Mucosa of stomach (tissue), 1 donor: ENCODE measurements around the gene PEAK1.

ENCODE experiments used
- H3K27me3 ChIP-seq: one replicate; pipeline ENCODE4 v1.7.0; 2013; ENCODE audit warnings: mild to moderate bottlenecking, low read length; ENCODE audit not compliant: control insufficient read depth, insufficient read depth
- H3K36me3 ChIP-seq: one replicate; pipeline ENCODE4 v1.7.0; 2013; ENCODE audit warnings: low read length; ENCODE audit not compliant: control insufficient read depth, insufficient read depth
- H3K4me1 ChIP-seq: one replicate; pipeline ENCODE4 v1.7.0; 2013; ENCODE audit warnings: mild to moderate bottlenecking, low read length; ENCODE audit not compliant: control insufficient read depth, insufficient read depth
- H3K4me3 ChIP-seq: one replicate; pipeline ENCODE4 v1.7.0; 2013; ENCODE audit warnings: low read length
- H3K9ac ChIP-seq: one replicate; pipeline ENCODE4 v1.7.0; 2013; ENCODE audit warnings: mild to moderate bottlenecking, low read length, moderate library complexity
- H3K9me3 ChIP-seq: one replicate; pipeline ENCODE4 v1.7.0; 2013; ENCODE audit warnings: mild to moderate bottlenecking, low read length, moderate library complexity; ENCODE audit not compliant: control insufficient read depth
- donor health status: Pancreatic carcinoma.

Gene PEAK1

GRCh38 chr15:77346245-77347036 is 73.5 kb downstream of the PEAK1 start:
- Histone ChIP-seq H3K36me3 (no peaks in the 10 kb centered on the region), H3K4me1 (no peaks in the 10 kb centered on the region), H3K9me3 (no peaks in the 10 kb centered on the region), H3K4me3 (no peak overlapping the region), H3K27me3 (no peaks in the 10 kb centered on the region), H3K9ac (no peak overlapping the region)

GRCh38 chr15:77342807-77343206 is 77.1 kb downstream of the PEAK1 start:
- no peaks in the 10 kb centered on the region for H3K27me3 ChIP-seq
- no peaks in the 10 kb centered on the region for H3K9me3 ChIP-seq
- no peak overlapping the region for H3K4me3 ChIP-seq
- no peaks in the 10 kb centered on the region for H3K4me1 ChIP-seq
- H3K36me3 ChIP-seq = no peaks in the 10 kb centered on the region
- H3K9ac ChIP-seq = no peak overlapping the region

- Histone ChIP-seq H3K36me3 (no peaks in the 10 kb centered on the region), H3K4me1 (no peaks in the 10 kb centered on the region), H3K27me3 (no peaks in the 10 kb centered on the region), H3K9ac (no peak overlapping the region), H3K9me3 (no peaks in the 10 kb centered on the region), H3K4me3 (no peak overlapping the region)
These were observed 79.7 kb downstream of the PEAK1 start for GRCh38 chr15:77340245-77340644.

GRCh38 chr15:77336006-77336405 is 83.9 kb downstream of the PEAK1 start:
- H3K36me3 ChIP-seq = no peaks in the 10 kb centered on the region
- no peak overlapping the region for H3K9ac ChIP-seq
- H3K4me1 ChIP-seq = no peaks in the 10 kb centered on the region
- H3K9me3 ChIP-seq = no peaks in the 10 kb centered on the region
- H3K27me3 ChIP-seq = no peaks in the 10 kb centered on the region
- H3K4me3 ChIP-seq = no peak overlapping the region

GRCh38 chr15:77335298-77335697 is 84.6 kb downstream of the PEAK1 start:
- H3K27me3 ChIP-seq = no peaks in the 10 kb centered on the region
- no peaks in the 10 kb centered on the region for H3K4me1 ChIP-seq
- no peaks in the 10 kb centered on the region for H3K9me3 ChIP-seq
- H3K4me3 ChIP-seq = no peak overlapping the region
- H3K36me3 ChIP-seq = no peaks in the 10 kb centered on the region
- H3K9ac ChIP-seq = no peak overlapping the region

GRCh38 chr15:77333166-77333565 is 86.7 kb downstream of the PEAK1 start:
- Histone ChIP-seq H3K4me1 (no peaks in the 10 kb centered on the region), H3K4me3 (no peak overlapping the region), H3K36me3 (no peaks in the 10 kb centered on the region), H3K9ac (no peak overlapping the region), H3K27me3 (no peaks in the 10 kb centered on the region), H3K9me3 (no peaks in the 10 kb centered on the region)

- Histone ChIP-seq H3K4me3 (no peak overlapping the region), H3K9me3 (no peaks in the 10 kb centered on the region), H3K9ac (no peak overlapping the region), H3K4me1 (peaks cover 6% of the 10 kb centered on the region), H3K27me3 (no peaks in the 10 kb centered on the region), H3K36me3 (no peaks in the 10 kb centered on the region)
These were observed 90.7 kb downstream of the PEAK1 start for GRCh38 chr15:77329202-77329601.

- no peaks in the 10 kb centered on the region for H3K27me3 ChIP-seq
- H3K9ac ChIP-seq = no peak overlapping the region
- H3K4me3 ChIP-seq = no peak overlapping the region
- H3K9me3 ChIP-seq = no peaks in the 10 kb centered on the region
- H3K36me3 ChIP-seq = no peaks in the 10 kb centered on the region
- H3K4me1 ChIP-seq = peaks cover 6% of the 10 kb centered on the region
These were observed 91.9 kb downstream of the PEAK1 start for GRCh38 chr15:77327844-77328529.

- no peaks in the 10 kb centered on the region for H3K36me3 ChIP-seq
- H3K4me3 ChIP-seq = no peak overlapping the region
- no peaks in the 10 kb centered on the region for H3K27me3 ChIP-seq
- H3K9me3 ChIP-seq = no peaks in the 10 kb centered on the region
- H3K9ac ChIP-seq = no peak overlapping the region
- peaks cover 6% of the 10 kb centered on the region for H3K4me1 ChIP-seq
These were observed 92.7 kb downstream of the PEAK1 start for GRCh38 chr15:77327168-77327567.

- no peak overlapping the region for H3K9ac ChIP-seq
- H3K4me1 ChIP-seq = peaks cover 6% of the 10 kb centered on the region
- H3K36me3 ChIP-seq = no peaks in the 10 kb centered on the region
- H3K9me3 ChIP-seq = no peaks in the 10 kb centered on the region
- H3K27me3 ChIP-seq = no peaks in the 10 kb centered on the region
- no peak overlapping the region for H3K4me3 ChIP-seq
These were observed 93.5 kb downstream of the PEAK1 start for GRCh38 chr15:77326366-77326765.

GRCh38 chr15:77312523-77312922 is 107.4 kb downstream of the PEAK1 start:
- H3K27me3 ChIP-seq = no peaks in the 10 kb centered on the region
- H3K9ac ChIP-seq = no peak overlapping the region
- H3K36me3 ChIP-seq = no peaks in the 10 kb centered on the region
- no peak overlapping the region for H3K4me3 ChIP-seq
- H3K9me3 ChIP-seq = no peaks in the 10 kb centered on the region
- H3K4me1 ChIP-seq = no peaks in the 10 kb centered on the region

GRCh38 chr15:77311618-77312398 is 108.1 kb downstream of the PEAK1 start:
- H3K4me1 ChIP-seq = no peaks in the 10 kb centered on the region
- H3K9ac ChIP-seq = no peak overlapping the region
- no peak overlapping the region for H3K4me3 ChIP-seq
- no peaks in the 10 kb centered on the region for H3K36me3 ChIP-seq
- no peaks in the 10 kb centered on the region for H3K9me3 ChIP-seq
- H3K27me3 ChIP-seq = no peaks in the 10 kb centered on the region
